ENCODE data around the gene PPP4R4. TPM values are rescaled to one million over a fixed set of nuclear protein-coding genes. Genes with fewer than 3 reads are reported as not detected.
"Not testable (repeated sequence)": the region's sequence is repeated elsewhere in the genome, so short reads cannot be mapped to it uniquely, and the experiment has no call there.

Gene PPP4R4
- total RNA-seq, 2 experiments from 2014 or later = 0.64 to 0.68 TPM

DNA sequence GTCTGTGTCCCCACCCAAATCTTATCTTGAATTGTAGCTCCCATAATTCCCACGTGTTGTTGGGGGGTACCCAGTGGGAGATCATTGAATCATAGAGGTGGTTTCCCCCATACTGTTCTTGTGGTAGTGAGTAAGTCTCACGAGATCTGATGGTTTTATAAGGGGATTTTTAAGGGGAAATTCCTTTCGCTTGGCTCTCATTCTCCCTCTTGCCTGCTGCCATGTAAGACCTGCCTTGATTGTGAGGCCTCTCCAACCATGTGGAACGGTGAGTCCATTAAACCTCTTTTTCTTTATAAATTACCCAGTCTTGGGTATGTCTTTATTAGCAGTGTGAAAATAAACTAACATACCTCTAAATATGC, 122.0 kb downstream of the PPP4R4 start:
- ATAC-seq; H3K36me3 Mint-ChIP-seq; H3K27me3 Mint-ChIP-seq; H3K4me3 Mint-ChIP-seq; CTCF ChIA-PET; DNase-seq; H3K27ac Mint-ChIP-seq; H3K9me3 Mint-ChIP-seq (ENCODE audit: low read depth); H3K4me1 Mint-ChIP-seq: not testable (repeated sequence)

DNA sequence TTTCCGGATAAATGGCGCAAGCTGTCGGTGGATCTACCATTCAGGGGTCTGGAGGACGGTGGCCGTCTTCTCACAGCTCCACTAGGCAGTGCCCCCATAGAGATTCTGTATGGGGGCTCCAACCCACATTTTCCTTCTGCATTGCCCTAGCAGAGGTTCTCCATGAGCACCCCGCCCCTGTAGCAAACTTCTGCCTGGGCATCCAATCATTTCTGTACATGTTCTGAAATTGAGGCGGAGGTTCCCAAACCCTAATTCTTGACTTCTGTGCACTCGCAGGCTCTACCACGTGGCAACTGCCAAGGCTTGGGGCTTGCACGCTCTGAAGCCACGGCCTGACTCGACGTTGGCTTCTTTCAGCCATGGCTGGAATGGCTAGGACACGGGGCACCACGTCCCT, 124.0 kb downstream of the PPP4R4 start:
- no peaks in the 10 kb centered on the region for H3K27me3 Mint-ChIP-seq
- no peak overlapping the region for H3K4me3 Mint-ChIP-seq
- ATAC-seq = no peak
- H3K27ac Mint-ChIP-seq = no peak overlapping the region
- DNase-seq = no peak
- H3K4me1 Mint-ChIP-seq = no peaks in the 10 kb centered on the region
- H3K9me3 Mint-ChIP-seq (ENCODE audit: low read depth) = no peaks in the 10 kb centered on the region
- CTCF ChIA-PET = no interaction called here
- no peaks in the 10 kb centered on the region for H3K36me3 Mint-ChIP-seq

DNA sequence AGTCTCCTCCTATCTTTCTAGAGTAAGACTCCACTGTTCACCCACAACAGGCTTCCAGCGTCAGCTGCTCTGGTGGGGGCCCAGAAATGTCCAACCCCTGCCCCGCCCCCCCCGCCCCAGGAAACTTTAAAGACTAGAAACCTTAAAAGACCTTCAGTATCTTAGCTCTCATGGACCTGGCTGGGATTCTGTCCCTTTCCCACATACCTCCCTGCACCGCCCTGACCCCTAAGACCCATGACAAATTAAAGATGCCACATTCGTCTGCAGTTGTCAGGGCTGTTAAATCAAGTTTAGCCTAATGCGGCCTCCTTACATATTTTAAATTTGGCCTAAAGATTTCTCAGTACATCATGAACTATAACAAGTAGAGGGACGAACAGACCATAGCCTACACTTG, 129.0 kb downstream of the PPP4R4 start:
- Mint-ChIP-seq H3K27me3 (no peaks in the 10 kb centered on the region), H3K4me3 (no peak overlapping the region), H3K9me3 (ENCODE audit: low read depth) (peaks cover 6% of the 10 kb centered on the region), H3K4me1 (peaks cover 1% of the 10 kb centered on the region), H3K27ac (no peak overlapping the region), H3K36me3 (no peaks in the 10 kb centered on the region)
- ATAC-seq = no peak
- CTCF ChIA-PET = no interaction called here
- no peak for DNase-seq

DNA sequence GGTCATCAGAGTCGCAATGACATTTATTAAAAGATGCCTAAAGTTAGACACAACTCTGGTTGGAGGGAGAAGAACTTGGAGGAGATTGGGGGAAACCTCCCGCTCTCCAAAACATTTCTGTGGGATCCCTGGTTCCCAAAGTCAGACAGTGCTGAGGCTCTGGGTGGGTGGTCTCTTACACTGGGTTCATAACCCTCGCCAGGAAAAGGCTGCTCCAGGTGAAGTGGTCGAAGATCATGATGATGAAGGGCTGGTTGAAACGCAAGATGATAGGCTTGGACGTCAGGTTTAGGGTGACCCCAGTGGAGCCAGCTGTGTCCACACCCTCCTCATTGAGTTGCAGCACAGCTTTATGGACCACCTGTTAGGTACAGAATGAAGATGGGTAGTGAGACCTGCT, 130.1 kb downstream of the PPP4R4 start:
- Mint-ChIP-seq H3K4me1 (peaks cover 1% of the 10 kb centered on the region), H3K4me3 (no peak overlapping the region), H3K27ac (no peak overlapping the region), H3K27me3 (no peaks in the 10 kb centered on the region), H3K36me3 (no peaks in the 10 kb centered on the region), H3K9me3 (ENCODE audit: low read depth) (peaks cover 9% of the 10 kb centered on the region)
- no peak for DNase-seq
- ATAC-seq = no peak
- CTCF ChIA-PET = no interaction called here

DNA sequence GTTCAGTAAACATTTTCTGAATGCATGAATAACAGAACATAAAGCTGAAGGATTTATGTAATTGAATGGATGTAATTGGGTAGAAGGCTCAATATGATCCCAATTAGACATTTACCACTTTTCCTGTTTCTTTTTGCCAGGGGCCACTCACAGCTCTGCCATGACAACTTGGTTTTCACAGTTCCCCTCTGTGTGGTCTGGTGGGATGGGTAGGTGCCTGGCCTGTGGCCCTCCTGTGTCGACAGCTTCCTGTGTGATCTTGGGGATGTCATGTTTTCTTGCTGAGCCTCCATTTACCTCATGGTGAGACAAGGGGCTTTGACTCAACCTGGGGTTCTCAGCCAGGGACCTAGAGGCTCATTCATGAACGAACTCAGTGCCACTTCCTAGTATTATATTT, 131.5 kb downstream of the PPP4R4 start:
- CTCF ChIA-PET = no interaction called here
- Mint-ChIP-seq H3K4me3 (no peak overlapping the region), H3K4me1 (peaks cover 1% of the 10 kb centered on the region), H3K27me3 (no peaks in the 10 kb centered on the region), H3K36me3 (no peaks in the 10 kb centered on the region), H3K27ac (no peak overlapping the region), H3K9me3 (ENCODE audit: low read depth) (peaks cover 9% of the 10 kb centered on the region)
- DNase-seq (no peak), ATAC-seq (no peak)

DNA sequence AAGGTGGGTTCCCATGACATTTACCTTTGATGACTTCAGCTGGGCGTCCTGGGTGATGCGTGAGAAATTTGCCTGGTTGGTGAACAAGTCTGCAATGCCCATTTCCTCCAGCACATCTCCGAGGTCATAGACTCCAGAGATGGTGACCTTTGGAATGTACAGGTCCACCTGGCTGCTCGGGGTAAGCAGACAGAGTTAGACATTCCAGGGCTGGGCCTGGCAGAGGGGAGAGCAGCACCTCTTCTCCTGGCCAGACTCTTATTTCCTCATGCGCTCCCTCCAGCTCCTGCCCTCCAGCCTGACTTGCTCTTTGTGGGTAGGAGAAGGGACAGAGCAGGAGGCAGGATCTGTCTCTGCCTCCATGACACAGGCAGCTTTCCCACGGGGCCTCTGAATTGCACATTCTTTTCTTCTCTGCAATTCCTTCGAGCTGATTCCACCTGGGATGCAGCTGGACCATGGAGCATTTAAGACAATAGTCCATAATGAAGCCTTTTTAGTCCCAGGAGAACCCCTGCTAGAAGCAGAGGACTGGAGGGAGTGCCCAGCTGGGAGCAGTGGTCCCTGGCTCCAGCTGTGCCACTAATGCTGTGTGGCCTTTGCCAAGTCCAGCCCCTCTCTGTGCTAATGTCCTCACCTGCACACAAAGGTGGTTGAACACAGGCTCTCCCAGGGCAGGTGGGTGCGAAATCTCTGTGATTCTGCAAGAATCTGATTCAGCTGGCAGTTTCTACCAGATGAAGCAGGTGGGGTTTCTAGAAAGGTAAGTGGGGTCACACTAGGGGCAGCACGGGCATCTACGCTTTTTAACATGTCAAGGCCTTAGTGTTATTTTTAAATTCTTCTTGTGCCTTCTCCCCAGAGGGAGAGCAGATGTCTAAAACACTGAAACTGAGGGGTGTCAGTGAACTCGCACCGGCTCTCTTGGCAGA, 132.2 kb downstream of the PPP4R4 start:
- CTCF ChIA-PET = no interaction called here
- DNase-seq = no peak

DNA sequence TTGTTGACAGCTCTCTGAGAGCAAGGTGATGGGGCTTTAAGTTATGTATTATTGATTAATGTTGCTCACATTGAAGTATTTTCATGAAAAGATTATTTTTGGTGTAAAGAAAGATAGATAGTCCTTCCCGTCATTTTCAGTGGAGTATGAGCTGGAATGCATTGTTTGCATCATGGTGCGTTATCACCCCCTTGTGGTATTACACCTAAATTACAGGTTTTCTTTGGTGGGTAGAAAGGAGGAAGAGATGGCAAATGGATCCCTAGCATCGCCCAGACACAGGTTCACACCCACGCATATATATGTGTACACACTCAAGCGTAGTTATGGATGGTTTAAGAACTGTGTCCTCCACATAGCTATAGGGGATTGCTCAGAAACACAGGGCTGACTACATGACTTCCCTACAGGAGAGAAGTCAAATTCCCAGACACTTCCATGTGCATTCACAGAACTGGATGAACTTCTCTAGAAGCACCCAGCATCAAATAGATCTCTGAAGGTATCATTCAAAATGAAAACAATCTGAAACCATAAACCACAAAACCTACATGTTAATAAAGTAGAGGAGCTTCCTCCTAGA, 133.4 kb downstream of the PPP4R4 start:
- Mint-ChIP-seq H3K4me3 (no peak overlapping the region), H3K27ac (no peak overlapping the region), H3K36me3 (no peaks in the 10 kb centered on the region), H3K4me1 (peaks cover 1% of the 10 kb centered on the region), H3K27me3 (no peaks in the 10 kb centered on the region), H3K9me3 (ENCODE audit: low read depth) (peaks cover 9% of the 10 kb centered on the region)
- CTCF ChIA-PET = no interaction called here
- DNase-seq = no peak
- ATAC-seq = no peak

More for the DNA sequence above, 132.2 kb downstream of the PPP4R4 start:
- Mint-ChIP-seq H3K27me3 (no peaks in the 10 kb centered on the region), H3K9me3 (ENCODE audit: low read depth) (peaks cover 9% of the 10 kb centered on the region), H3K4me1 (peaks cover 1% of the 10 kb centered on the region), H3K4me3 (no peak overlapping the region), H3K27ac (no peak overlapping the region), H3K36me3 (no peaks in the 10 kb centered on the region)
- ATAC-seq = no peak

DNA sequence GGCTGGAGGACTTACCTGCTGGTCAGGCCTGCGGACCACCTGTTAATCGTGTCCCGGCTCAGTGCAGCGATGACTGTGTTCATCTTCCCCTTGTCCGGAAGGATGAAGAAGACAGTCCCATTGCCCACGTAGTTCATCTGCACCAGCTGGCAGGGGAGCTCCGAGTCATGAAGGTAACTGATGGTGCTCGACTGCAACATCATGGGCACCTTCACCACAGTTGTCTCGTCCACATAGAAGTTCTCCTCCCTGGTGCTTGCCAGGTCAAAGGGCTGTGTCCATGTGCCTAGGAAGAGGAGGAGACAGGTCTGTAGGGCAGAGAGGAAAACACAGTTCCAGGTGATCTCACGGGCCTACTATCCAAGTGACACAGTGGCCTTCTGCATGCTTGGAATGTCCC, 135.6 kb downstream of the PPP4R4 start:
- CTCF ChIA-PET = no interaction called here
- H3K36me3 Mint-ChIP-seq = no peaks in the 10 kb centered on the region
- ATAC-seq = no peak
- H3K27ac Mint-ChIP-seq = no peak overlapping the region
- no peak for DNase-seq
- H3K27me3 Mint-ChIP-seq = no peaks in the 10 kb centered on the region
- no peak overlapping the region for H3K4me3 Mint-ChIP-seq
- H3K9me3 Mint-ChIP-seq (ENCODE audit: low read depth) = peaks cover 9% of the 10 kb centered on the region
- peaks cover 1% of the 10 kb centered on the region for H3K4me1 Mint-ChIP-seq

DNA sequence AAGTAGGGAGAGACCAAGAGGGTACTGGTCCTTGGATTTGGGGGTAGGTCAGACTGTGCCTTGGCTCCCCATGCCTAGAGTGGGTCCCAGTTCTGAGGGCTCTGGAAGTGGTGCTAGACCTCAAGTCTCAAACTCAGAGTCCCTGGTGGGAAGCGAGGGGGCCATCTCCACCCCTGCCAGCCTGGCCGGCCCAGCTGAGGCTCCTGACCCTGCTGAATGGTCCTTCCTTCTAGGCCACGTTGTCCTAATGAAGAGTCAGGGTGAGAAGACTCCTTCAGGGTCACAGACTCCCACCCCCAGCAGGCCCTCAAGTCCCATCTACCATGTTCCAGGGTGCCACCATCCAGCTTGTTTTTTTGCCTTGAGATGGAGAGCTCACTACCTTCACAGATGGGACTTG, 136.1 kb downstream of the PPP4R4 start:
- no peak overlapping the region for H3K4me3 Mint-ChIP-seq
- CTCF ChIA-PET = no interaction called here
- DNase-seq (no peak), ATAC-seq (no peak)
- no peaks in the 10 kb centered on the region for H3K36me3 Mint-ChIP-seq
- peaks cover 9% of the 10 kb centered on the region for H3K9me3 Mint-ChIP-seq (ENCODE audit: low read depth)
- H3K4me1 Mint-ChIP-seq = peaks cover 1% of the 10 kb centered on the region
- H3K27me3 Mint-ChIP-seq = no peaks in the 10 kb centered on the region
- H3K27ac Mint-ChIP-seq = no peak overlapping the region

DNA sequence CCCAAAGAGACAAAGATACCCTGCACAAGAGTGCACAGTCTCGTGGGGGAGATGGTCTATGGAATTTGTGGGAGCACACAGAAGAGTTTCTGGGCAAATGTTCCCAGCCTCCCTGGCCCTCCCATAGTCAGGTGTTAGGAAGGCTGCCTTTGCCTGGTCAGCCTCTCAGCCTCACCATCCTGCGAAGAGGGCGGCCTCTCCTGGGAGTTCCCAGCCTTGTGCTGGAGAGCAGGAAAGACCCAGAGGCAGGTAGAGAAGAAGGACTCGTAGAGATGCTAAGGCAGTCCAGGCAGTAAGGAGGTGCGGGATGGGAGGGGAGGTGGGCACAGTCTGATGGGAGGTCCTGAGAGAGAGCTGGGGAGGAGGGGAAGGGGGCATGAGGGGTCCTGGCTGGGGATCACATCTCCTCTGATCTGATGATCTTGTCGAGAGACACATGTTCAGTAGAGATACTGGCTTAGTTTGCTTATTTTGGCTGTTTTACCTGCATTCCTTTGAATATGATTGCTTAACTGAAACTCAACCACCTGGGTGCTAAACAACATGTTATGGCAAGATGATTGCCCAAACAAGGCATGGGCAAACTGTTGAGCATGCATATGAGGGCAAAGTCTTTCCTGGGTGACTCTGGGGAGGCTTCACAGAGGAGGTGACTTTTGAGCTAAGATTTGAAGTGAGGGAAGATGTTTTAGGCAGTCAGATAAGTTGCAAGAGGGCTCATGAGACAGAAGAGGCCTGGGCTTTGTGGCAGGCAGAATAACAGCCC, 138.5 kb downstream of the PPP4R4 start:
- no peak overlapping the region for H3K4me3 Mint-ChIP-seq
- no peaks in the 10 kb centered on the region for H3K4me1 Mint-ChIP-seq
- peaks cover 3% of the 10 kb centered on the region for H3K27me3 Mint-ChIP-seq
- CTCF ChIA-PET = no interaction called here
- peaks cover 5% of the 10 kb centered on the region for H3K9me3 Mint-ChIP-seq (ENCODE audit: low read depth)
- DNase-seq = no peak
- no peak for ATAC-seq
- H3K27ac Mint-ChIP-seq = no peak overlapping the region
- H3K36me3 Mint-ChIP-seq = no peaks in the 10 kb centered on the region

DNA sequence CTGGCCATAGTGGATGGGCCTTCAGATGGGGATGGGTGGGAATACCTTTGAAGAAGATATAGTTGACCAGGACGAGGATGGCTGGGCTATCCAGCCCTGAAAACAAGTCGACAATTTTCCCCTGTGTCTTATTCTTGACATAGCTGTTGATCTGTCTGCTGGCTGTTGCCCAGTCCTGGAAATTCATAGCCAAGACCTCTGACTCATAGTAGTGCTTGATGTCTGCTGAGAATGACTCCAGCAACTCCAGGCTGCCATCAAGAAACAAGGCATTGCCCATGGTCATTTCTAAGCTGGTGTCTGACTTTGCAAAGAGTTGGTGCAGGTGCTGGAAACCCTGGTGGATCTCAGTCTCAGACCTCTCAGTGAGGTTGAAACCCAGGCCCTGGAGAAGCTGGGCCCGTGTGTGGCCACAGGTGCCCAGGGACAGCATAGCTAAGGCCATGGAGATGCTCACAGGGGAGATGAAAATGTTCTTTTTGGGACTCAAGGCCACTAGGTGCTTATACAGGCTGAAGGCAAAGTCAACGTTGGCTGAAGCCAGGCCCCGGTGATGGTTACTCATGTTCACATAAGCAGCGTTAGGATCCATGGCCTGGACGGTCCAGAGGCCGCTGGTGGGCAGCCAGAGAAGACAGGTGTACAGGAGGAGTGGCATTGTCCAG, 140.0 kb downstream of the PPP4R4 start:
- peaks cover 5% of the 10 kb centered on the region for H3K27me3 Mint-ChIP-seq
- H3K4me3 Mint-ChIP-seq = no peak overlapping the region
- H3K4me1 Mint-ChIP-seq = no peaks in the 10 kb centered on the region
- no peaks in the 10 kb centered on the region for H3K36me3 Mint-ChIP-seq
- CTCF ChIA-PET = no interaction called here
- ATAC-seq (no peak), DNase-seq (no peak)
- peaks cover 2% of the 10 kb centered on the region for H3K9me3 Mint-ChIP-seq (ENCODE audit: low read depth)
- no peak overlapping the region for H3K27ac Mint-ChIP-seq

DNA sequence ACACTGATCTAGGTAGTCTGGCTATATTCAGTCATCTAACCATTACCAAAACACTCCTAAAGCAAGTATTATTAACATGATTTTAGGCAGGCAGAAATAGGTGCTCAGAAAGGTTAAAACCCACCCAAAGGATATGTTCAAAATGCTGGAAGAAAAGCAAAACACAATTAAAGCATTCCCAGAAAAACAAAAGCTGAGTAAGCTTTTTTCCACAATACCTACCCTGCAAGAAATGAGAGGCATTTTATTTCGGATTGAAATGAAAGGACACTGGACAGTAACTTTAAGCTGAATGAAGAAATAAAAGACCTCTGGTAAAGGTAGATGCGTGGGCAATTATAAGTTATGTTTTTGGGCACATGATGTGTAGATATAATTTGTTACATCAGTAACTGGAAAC, 140.8 kb downstream of the PPP4R4 start:
- no peaks in the 10 kb centered on the region for H3K4me1 Mint-ChIP-seq
- CTCF ChIA-PET = no interaction called here
- ATAC-seq (no peak), DNase-seq (no peak)
- no peak overlapping the region for H3K4me3 Mint-ChIP-seq
- H3K9me3 Mint-ChIP-seq (ENCODE audit: low read depth) = peaks cover 2% of the 10 kb centered on the region
- H3K27me3 Mint-ChIP-seq = peaks cover 5% of the 10 kb centered on the region
- H3K27ac Mint-ChIP-seq = no peak overlapping the region
- no peaks in the 10 kb centered on the region for H3K36me3 Mint-ChIP-seq

DNA sequence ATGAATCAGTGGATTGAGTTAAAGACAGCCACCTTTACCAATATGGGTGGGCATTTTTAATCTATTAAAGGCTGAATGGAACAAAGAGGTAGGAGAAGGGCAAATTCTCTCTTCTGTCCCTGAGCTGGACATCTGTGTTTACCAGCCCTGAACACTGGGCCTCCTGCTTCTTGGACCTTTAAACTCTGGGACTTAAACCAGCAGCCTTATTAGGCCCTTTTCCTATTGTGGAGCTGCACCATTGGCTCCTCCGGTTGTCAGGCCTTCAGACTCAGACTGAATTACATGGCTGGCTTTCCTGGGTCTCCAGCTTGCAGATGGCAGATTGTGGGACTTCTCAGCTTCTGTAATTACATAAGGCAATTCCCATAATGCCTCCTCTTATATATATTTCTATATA, 142.6 kb downstream of the PPP4R4 start:
- H3K27ac Mint-ChIP-seq = no peak overlapping the region
- CTCF ChIA-PET = no interaction called here
- H3K36me3 Mint-ChIP-seq = no peaks in the 10 kb centered on the region
- H3K9me3 Mint-ChIP-seq (ENCODE audit: low read depth) = peaks cover 2% of the 10 kb centered on the region
- H3K4me1 Mint-ChIP-seq = no peaks in the 10 kb centered on the region
- no peak overlapping the region for H3K4me3 Mint-ChIP-seq
- ATAC-seq (no peak), DNase-seq (no peak)
- peaks cover 5% of the 10 kb centered on the region for H3K27me3 Mint-ChIP-seq

Measured in activated CD8-positive, alpha-beta memory T cell treated with anti-CD3 and anti-CD28 coated beads, Interleukin-2, amount 10 ng/mL, durations not matched to agents 7 days and 5 days (primary cell).